Upper lobe of left lung (tissue), 6 donors: ENCODE data around the gene SLC26A3. TPM values are rescaled to one million over a fixed set of nuclear protein-coding genes. Genes with fewer than 3 reads are reported as not detected.

Source experiments
- ATAC-seq, 2 donors: fragments of 200-7000 bp; cut with Tn5 transposase; one replicate each; pipeline ENCODE4 v1.9.1; 2022; ENCODE audit warnings: mild to moderate bottlenecking in 2 of 2, moderate library complexity in 2 of 2; ENCODE audit not compliant: low FRiP score in 2 of 2
- DNase-seq, 2 donors: peaks; one replicate each; pipeline ENCODE4 v3.0.0-alpha.2; 2019 to 2020
- H3K27ac ChIP-seq, 4 donors: fragments of 200-600 bp; sonication (generic); one replicate each; pipeline ENCODE4 v1.5.1; 2016 to 2019
- H3K27me3 ChIP-seq, 4 donors: fragments of 200-600 bp; sonication (generic); one replicate each; pipeline ENCODE4 v1.5.1; 2017 to 2019
- H3K36me3 ChIP-seq, 4 donors: fragments of 200-600 bp; sonication (generic); one replicate each; pipeline ENCODE4 v1.5.1; 2016 to 2019
- H3K4me1 ChIP-seq, 4 donors: fragments of 200-600 bp; sonication (generic); one replicate each; pipeline ENCODE4 v1.5.1; 2018 to 2019
- H3K4me3 ChIP-seq, 4 donors: fragments of 200-600 bp; sonication (generic); one replicate each; pipeline ENCODE4 v1.5.1; 2017 to 2019; ENCODE audit warnings: mild to moderate bottlenecking in 2 of 4, moderate library complexity in 1 of 4
- H3K9me3 ChIP-seq, 4 donors: fragments of 200-600 bp; sonication (generic); one replicate each; pipeline ENCODE4 v1.5.1; 2018 to 2019
- EP300 ChIP-seq, 4 donors: sonication (generic); formaldehyde crosslinking; IDR thresholded peaks; one replicate each; pipeline ENCODE4 v1.5.1; 2017; ENCODE audit warnings: antibody characterized with exemption in 4 of 4, control low read depth in 2 of 4
- POLR2A ChIP-seq, 4 donors: fragments of 450-650 bp; IDR thresholded peaks; one replicate each; pipeline ENCODE4 v1.5.1; 2016 to 2017; ENCODE audit warnings: antibody characterized with exemption in 4 of 4, mild to moderate bottlenecking in 2 of 4
- POLR2AphosphoS5 ChIP-seq, 2 donors: sonication (generic); formaldehyde crosslinking; IDR thresholded peaks; one replicate each; pipeline ENCODE4 v1.5.1; 2017; ENCODE audit warnings: antibody characterized with exemption in 2 of 2
- WGBS, 2 donors: methylation state at CpG; one replicate each; pipeline ENCODE4 v1.1.5; 2017 to 2018; 5-methylcytosine and 5-hydroxymethylcytosine counted together
- total RNA-seq, 6 donors: library from RNA; depleted of rRNA in 4 of 6; stranded (reverse); fragments of >200 nt in 4 of 6; gene quantifications; one replicate each; pipeline versions ENCODE4 v1.1.0 to v1.2.1, GENCODE V29; 2016 to 2021
- TF ChIP-seq, protein P1 (sequence below), 6 experiments: fragments of 450-650 bp in 4 of 6; fragments of 200-600 bp in 2 of 6; sonication (generic) in 2 of 6; IDR thresholded peaks; one replicate each; pipeline ENCODE4 v1.5.1; 2016 to 2019; ENCODE audit warnings: antibody characterized with exemption in 6 of 6
- donor health status: DM: no; HTN: no; CAD: no; lungs with moderate emphysema.
- donor health status: DM: no; HTN: yes; CAD: no; lungs with severe emphysema.

The SLC26A3 gene
- total RNA-seq, 6 donors from 2014 or later, result 0.43 to 5.4 (median 0.67) TPM; not detected in 3

DNA sequence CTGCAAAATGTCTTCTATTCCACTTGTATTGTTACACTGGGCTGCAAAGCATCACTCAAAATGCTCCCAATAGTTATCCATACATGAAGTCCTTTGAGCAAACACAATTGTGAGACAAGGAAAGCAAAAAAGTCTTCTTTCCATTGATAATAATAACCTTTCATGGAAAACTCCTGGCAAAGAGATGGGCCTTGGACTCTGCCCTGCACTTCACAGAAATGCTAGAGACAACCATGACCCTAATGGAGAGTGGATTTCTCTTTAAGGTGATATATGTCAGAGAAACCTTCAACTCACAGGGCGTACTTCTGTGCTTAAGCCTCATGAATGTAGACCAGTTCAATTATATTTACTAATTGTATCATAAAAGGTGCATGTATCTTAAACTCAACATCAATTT, 19.4 kb downstream of the SLC26A3 start:
- TF ChIP-seq, protein P1, sequence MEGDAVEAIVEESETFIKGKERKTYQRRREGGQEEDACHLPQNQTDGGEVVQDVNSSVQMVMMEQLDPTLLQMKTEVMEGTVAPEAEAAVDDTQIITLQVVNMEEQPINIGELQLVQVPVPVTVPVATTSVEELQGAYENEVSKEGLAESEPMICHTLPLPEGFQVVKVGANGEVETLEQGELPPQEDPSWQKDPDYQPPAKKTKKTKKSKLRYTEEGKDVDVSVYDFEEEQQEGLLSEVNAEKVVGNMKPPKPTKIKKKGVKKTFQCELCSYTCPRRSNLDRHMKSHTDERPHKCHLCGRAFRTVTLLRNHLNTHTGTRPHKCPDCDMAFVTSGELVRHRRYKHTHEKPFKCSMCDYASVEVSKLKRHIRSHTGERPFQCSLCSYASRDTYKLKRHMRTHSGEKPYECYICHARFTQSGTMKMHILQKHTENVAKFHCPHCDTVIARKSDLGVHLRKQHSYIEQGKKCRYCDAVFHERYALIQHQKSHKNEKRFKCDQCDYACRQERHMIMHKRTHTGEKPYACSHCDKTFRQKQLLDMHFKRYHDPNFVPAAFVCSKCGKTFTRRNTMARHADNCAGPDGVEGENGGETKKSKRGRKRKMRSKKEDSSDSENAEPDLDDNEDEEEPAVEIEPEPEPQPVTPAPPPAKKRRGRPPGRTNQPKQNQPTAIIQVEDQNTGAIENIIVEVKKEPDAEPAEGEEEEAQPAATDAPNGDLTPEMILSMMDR (IDR thresholded peaks at IDR 0.05), result no peak
- TF ChIP-seq POLR2AphosphoS5 (IDR thresholded peaks at IDR 0.05) (no peak), EP300 (IDR thresholded peaks at IDR 0.05) (no peak), POLR2A (IDR thresholded peaks at IDR 0.05) (no peak)
- 96% methylated on average over 1 of the region's 1 CpG for WGBS, 2 donors
- Histone ChIP-seq H3K4me3 (no peak overlapping the region), H3K4me1 (no peaks in the 10 kb centered on the region), H3K36me3 (no peaks in the 10 kb centered on the region), H3K27me3 (no peaks in the 10 kb centered on the region), H3K9me3 (no peaks in the 10 kb centered on the region), H3K27ac (no peak overlapping the region)
- ATAC-seq, result no peak
- DNase-seq, result no peak

DNA sequence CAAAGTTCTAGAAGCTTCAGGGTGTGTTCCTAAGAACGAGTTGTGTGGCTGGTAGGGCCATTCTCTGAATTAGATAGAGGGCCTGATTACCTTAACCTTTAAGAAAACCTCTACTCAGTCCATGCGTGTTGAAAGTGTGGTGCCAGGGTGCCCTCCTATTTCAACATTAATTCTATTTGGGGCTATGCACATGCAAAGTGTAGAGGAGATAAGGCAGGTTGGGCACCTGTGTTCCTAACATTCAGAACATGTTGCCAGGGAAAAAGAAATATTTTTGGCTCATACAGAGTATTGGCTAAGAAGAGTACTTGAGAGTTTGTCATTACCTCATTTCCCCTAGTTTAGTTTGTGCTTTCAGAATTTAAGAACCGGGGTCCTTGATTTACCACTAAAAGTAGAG, 20.6 kb downstream of the SLC26A3 start:
- Histone ChIP-seq H3K4me1 (no peaks in the 10 kb centered on the region), H3K27me3 (no peaks in the 10 kb centered on the region), H3K36me3 (no peaks in the 10 kb centered on the region), H3K27ac (no peak overlapping the region), H3K4me3 (no peak overlapping the region), H3K9me3 (no peaks in the 10 kb centered on the region)
- whole genome bisulfite sequencing, 2 donors, result 57 to 78% methylated on average over 3 of the region's 3 CpGs
- TF ChIP-seq POLR2AphosphoS5 (IDR thresholded peaks at IDR 0.05), result no peak
- no peak for TF ChIP-seq EP300 (IDR thresholded peaks at IDR 0.05)
- TF ChIP-seq, protein P1 (IDR thresholded peaks at IDR 0.05), result no peak
- TF ChIP-seq POLR2A (IDR thresholded peaks at IDR 0.05), result no peak
- DNase-seq (no peak), ATAC-seq (no peak)

GRCh38 chr7:107779647-107780099, 23.4 kb downstream of the SLC26A3 start:
- no peaks in the 10 kb centered on the region for H3K27me3 ChIP-seq
- WGBS, 2 donors, result 77 to 91% methylated on average over 6 of the region's 6 CpGs
- H3K36me3 ChIP-seq, result no peaks in the 10 kb centered on the region
- no peaks in the 10 kb centered on the region for H3K9me3 ChIP-seq
- TF ChIP-seq POLR2AphosphoS5 (IDR thresholded peaks at IDR 0.05), result no peak
- TF ChIP-seq EP300 (IDR thresholded peaks at IDR 0.05), result no peak
- no peak for TF ChIP-seq POLR2A (IDR thresholded peaks at IDR 0.05)
- TF ChIP-seq, protein P1 (IDR thresholded peaks at IDR 0.05), result no peak
- H3K4me3 ChIP-seq, result no peak overlapping the region
- no peaks in the 10 kb centered on the region for H3K4me1 ChIP-seq
- ATAC-seq (no peak), DNase-seq (no peak)
- no peak overlapping the region for H3K27ac ChIP-seq

- no peaks in the 10 kb centered on the region for H3K36me3 ChIP-seq
- H3K4me1 ChIP-seq, result no peaks in the 10 kb centered on the region
- DNase-seq (no peak), ATAC-seq (no peak)
- no peak for TF ChIP-seq POLR2A (IDR thresholded peaks at IDR 0.05)
- no peak for TF ChIP-seq POLR2AphosphoS5 (IDR thresholded peaks at IDR 0.05)
- TF ChIP-seq, protein P1 (IDR thresholded peaks at IDR 0.05), result no peak
- TF ChIP-seq EP300 (IDR thresholded peaks at IDR 0.05), result no peak
- H3K9me3 ChIP-seq, result no peaks in the 10 kb centered on the region
- WGBS, 2 donors, result 90 to 91% methylated on average over 4 of the region's 4 CpGs
- no peak overlapping the region for H3K27ac ChIP-seq
- no peaks in the 10 kb centered on the region for H3K27me3 ChIP-seq
- H3K4me3 ChIP-seq, result no peak overlapping the region
Measured at GRCh38 chr7:107778283-107778682, 24.7 kb downstream of the SLC26A3 start.

DNA sequence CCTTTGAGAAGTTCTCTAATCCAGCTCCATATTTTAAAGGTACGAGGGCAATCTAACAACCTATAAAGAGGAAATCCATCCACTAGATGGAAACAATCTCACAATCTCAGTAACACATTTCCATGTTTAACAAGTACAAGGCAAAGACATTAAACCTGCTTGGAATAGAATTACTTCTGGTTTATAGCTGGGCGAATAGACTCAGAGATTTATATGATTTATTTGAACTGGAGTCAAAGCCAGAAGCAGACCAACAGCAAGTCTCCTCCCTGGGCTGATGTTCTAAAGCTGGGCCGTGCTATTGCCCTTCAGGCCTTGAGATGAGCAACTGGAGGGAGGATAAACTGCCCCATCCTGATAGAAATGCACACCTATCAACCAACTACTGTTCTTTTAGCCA, 25.3 kb downstream of the SLC26A3 start:
- no peaks in the 10 kb centered on the region for H3K36me3 ChIP-seq
- no peaks in the 10 kb centered on the region for H3K27me3 ChIP-seq
- no peak overlapping the region for H3K27ac ChIP-seq
- ATAC-seq (no peak), DNase-seq (no peak)
- H3K9me3 ChIP-seq, result no peaks in the 10 kb centered on the region
- TF ChIP-seq, protein P1 (IDR thresholded peaks at IDR 0.05), result no peak
- no peak for TF ChIP-seq POLR2AphosphoS5 (IDR thresholded peaks at IDR 0.05)
- no peak for TF ChIP-seq POLR2A (IDR thresholded peaks at IDR 0.05)
- no peak for TF ChIP-seq EP300 (IDR thresholded peaks at IDR 0.05)
- H3K4me3 ChIP-seq, result no peak overlapping the region
- H3K4me1 ChIP-seq, result no peaks in the 10 kb centered on the region
- 93 to 95% methylated on average over 3 of the region's 3 CpGs for WGBS, 2 donors
